A549 (cell line): ENCODE measurements around the gene IPO9. TPM values are rescaled to one million over a fixed set of nuclear protein-coding genes. Genes with fewer than 3 reads are reported as not detected.

Source experiments
- ATAC-seq, 2 experiments: fragments of 200-7000 bp in 1 of 2; fragments of >200 bp in 1 of 2; cut with Nextera tagmentation in 1 of 2; cut with Tn5 transposase in 1 of 2; 3 replicates each; pipeline versions ENCODE4 v1.8.0 to v1.9.1; 2018 to 2020; ENCODE audit warnings: mild to moderate bottlenecking in 1 of 2, moderate library complexity in 1 of 2
- CTCF ChIA-PET: fragments of 300-600 bp; sonication (Branson Sonifier 250); formaldehyde crosslinking; extraction: SDS; loops from one replicate; lab custom pipeline; 2021; ENCODE audit warnings: antibody characterized with exemption, inconsistent platforms; lab: Yijun Ruan, JAX
- POLR2A ChIA-PET: fragments of 350-600 bp; formaldehyde crosslinking; extraction: SDS; loops from one replicate; lab custom pipeline; 2021; ENCODE audit warnings: antibody characterized with exemption, inconsistent platforms; lab: Yijun Ruan, JAX
- DNase-seq, 2 experiments: peaks; one replicate each; pipeline versions ENCODE4 v3.0.0 to v3.0.0-alpha.2; 2011 to 2016; ENCODE audit warnings: low read depth in 1 of 2, low spot score in 1 of 2
- FAIRE-seq: peaks from 2 replicates; lab custom pipeline; 2011; peaks lifted over from hg19 to GRCh38; lab: Jason Lieb, UNC
- H3K27ac ChIP-seq, 2 experiments: fragments of >200 bp; sonication (Bioruptor Twin); formaldehyde crosslinking; 3 replicates each; pipeline ENCODE4 v1.5.1; 2016 to 2017
- H3K4me1 ChIP-seq: fragments of >200 bp; sonication (Bioruptor Twin); formaldehyde crosslinking; 3 replicates; pipeline ENCODE4 v1.6.1; 2016
- H3K4me2 ChIP-seq: fragments of >200 bp; sonication (Bioruptor Twin); formaldehyde crosslinking; 3 replicates; pipeline ENCODE4 v1.6.1; 2016
- H3K4me3 ChIP-seq: fragments of >200 bp; sonication (Bioruptor Twin); formaldehyde crosslinking; 3 replicates; pipeline ENCODE4 v1.5.1; 2016
- H3K9me3 ChIP-seq: fragments of >200 bp; sonication (Bioruptor Twin); formaldehyde crosslinking; 3 replicates; pipeline ENCODE4 v1.6.1; 2016
- CBX8 ChIP-seq: fragments of 200-600 bp; sonication (generic); IDR thresholded peaks from 2 replicates; pipeline ENCODE4 v1.6.1; 2016
- CEBPB ChIP-seq, 2 experiments: fragments of >200 bp in 1 of 2; sonication (Bioruptor Twin) in 1 of 2; formaldehyde crosslinking in 1 of 2; IDR thresholded peaks; 2 replicates each; pipeline ENCODE4 v1.6.1; 2012 to 2016
- CHD4 ChIP-seq: fragments of 200-600 bp; sonication (generic); IDR thresholded peaks from 2 replicates; pipeline ENCODE4 v1.6.1; 2016; ENCODE audit warnings: antibody characterized with exemption, mild to moderate bottlenecking, borderline replicate concordance
- EHF ChIP-seq: fragments of 250-450 bp; sonication (Bioruptor Pico); IDR thresholded peaks from 2 replicates; pipeline ENCODE4 v1.5.0; 2020; ENCODE audit warnings: mild to moderate bottlenecking
- EP300 ChIP-seq, 2 experiments: fragments of >200 bp; sonication (Bioruptor Twin); formaldehyde crosslinking; IDR thresholded peaks; 2 replicates in 1 of 2; 3 replicates in 1 of 2; pipeline ENCODE4 v1.6.1; 2016 to 2017
- FOSB ChIP-seq: fragments of 250-450 bp; sonication (Bioruptor Pico); IDR thresholded peaks from 2 replicates; pipeline ENCODE4 v1.5.0; 2020; ENCODE audit warnings: mild to moderate bottlenecking, moderate library complexity
- FOXS1 ChIP-seq: fragments of 250-450 bp; sonication (Bioruptor Pico); IDR thresholded peaks from 2 replicates; pipeline ENCODE4 v1.5.0; 2020; ENCODE audit warnings: mild to moderate bottlenecking, moderate library complexity
- HDAC2 ChIP-seq: fragments of 200-600 bp; sonication (generic); IDR thresholded peaks from 2 replicates; pipeline ENCODE4 v1.6.1; 2016
- HOXA7 ChIP-seq: fragments of 250-450 bp; sonication (Bioruptor Pico); IDR thresholded peaks from 2 replicates; pipeline ENCODE4 v1.5.0; 2020; ENCODE audit warnings: mild to moderate bottlenecking, moderate library complexity
- HOXB5 ChIP-seq: fragments of 250-450 bp; sonication (Bioruptor Pico); IDR thresholded peaks from 2 replicates; pipeline ENCODE4 v1.5.0; 2020; ENCODE audit warnings: mild to moderate bottlenecking, moderate library complexity
- JUN ChIP-seq, 2 experiments: fragments of >200 bp; sonication (Bioruptor Twin); formaldehyde crosslinking; IDR thresholded peaks; 2 replicates in 1 of 2; 3 replicates in 1 of 2; pipeline ENCODE4 v1.6.1; 2016 to 2017
- KDM1A ChIP-seq: fragments of 200-600 bp; sonication (generic); IDR thresholded peaks from 2 replicates; pipeline ENCODE4 v1.6.1; 2016; ENCODE audit warnings: low read depth, mild to moderate bottlenecking
- KDM5A ChIP-seq: fragments of 200-600 bp; sonication (generic); IDR thresholded peaks from 2 replicates; pipeline ENCODE4 v1.6.1; 2016; ENCODE audit warnings: antibody characterized with exemption, mild to moderate bottlenecking
- NFE2L2 ChIP-seq: fragments of 150-350 bp; conservative IDR thresholded peaks from 2 replicates; pipeline ENCODE4 v1.6.1; 2014; ENCODE audit warnings: low read length
- NR3C1 ChIP-seq: fragments of >200 bp; sonication (Bioruptor Twin); formaldehyde crosslinking; IDR thresholded peaks from 3 replicates; pipeline ENCODE4 v1.6.1; 2017
- PHF8 ChIP-seq: fragments of 200-600 bp; sonication (generic); IDR thresholded peaks from 2 replicates; pipeline ENCODE4 v1.6.1; 2016; ENCODE audit warnings: low read depth, mild to moderate bottlenecking, antibody characterized with exemption, moderate library complexity, borderline replicate concordance
- POLR2AphosphoS2 ChIP-seq: conservative IDR thresholded peaks from 2 replicates; pipeline ENCODE4 v1.6.1; 2012; ENCODE audit warnings: low read length, improper control_type of control experiment, inconsistent platforms
- RARB ChIP-seq: fragments of 250-450 bp; sonication (Bioruptor Pico); IDR thresholded peaks from 2 replicates; pipeline ENCODE4 v1.8.0; 2021; ENCODE audit warnings: mild to moderate bottlenecking, moderate library complexity
- RCOR1 ChIP-seq: fragments of 150-350 bp; IDR thresholded peaks from 2 replicates; pipeline ENCODE4 v1.6.1; 2014; ENCODE audit warnings: antibody characterized with exemption, low read length, low read depth
- TFCP2L1 ChIP-seq: fragments of 250-450 bp; sonication (Bioruptor Pico); IDR thresholded peaks from 2 replicates; pipeline ENCODE4 v1.5.0; 2021; ENCODE audit warnings: mild to moderate bottlenecking
- ZC3H11A ChIP-seq: fragments of 450-650 bp; IDR thresholded peaks from 2 replicates; pipeline ENCODE4 v1.6.1; 2014; ENCODE audit warnings: antibody characterized with exemption, mild to moderate bottlenecking
- WGBS: methylation state at CpG from one replicate; pipeline ENCODE4 v1.1.6; 2017; ENCODE audit errors: missing lambda C conversion rate; 5-methylcytosine and 5-hydroxymethylcytosine counted together
- polyA plus RNA-seq, 4 experiments: library from polyadenylated mRNA; depleted of rRNA in 3 of 4; stranded (reverse); fragments of >200 nt; fragmentation: RNase III in 1 of 4; extraction: RNeasy Plus Mini Kit Qiagen cat#74134 plus additional on column Dnase treatment in 1 of 4; gene quantifications; 2 replicates in 3 of 4; 3 replicates in 1 of 4; pipeline ENCODE4 v1.2.3, GENCODE V29; 2011 to 2017
- TF ChIP-seq, protein P1 (sequence below): fragments of >200 bp; sonication (Bioruptor Twin); formaldehyde crosslinking; IDR thresholded peaks from 3 replicates; pipeline ENCODE4 v1.6.1; 2016
- TF ChIP-seq, protein P2 (sequence below): fragments of 150-350 bp; IDR thresholded peaks from 2 replicates; pipeline ENCODE4 v1.6.1; 2014; ENCODE audit warnings: low read depth, mild to moderate bottlenecking, low read length
- TF ChIP-seq, protein P3 (sequence below): fragments of >200 bp; sonication (Bioruptor Twin); formaldehyde crosslinking; IDR thresholded peaks from 3 replicates; pipeline ENCODE4 v1.5.1; 2016
- TF ChIP-seq, protein P4 (sequence below): IDR thresholded peaks from 2 replicates; pipeline ENCODE4 v1.6.1; 2012; ENCODE audit warnings: low read depth, borderline replicate concordance

Gene IPO9
- polyA plus RNA-seq, 2 of the 4 experiments (the other 2 are of a cell fraction) = 40.1 to 77.5 TPM

DNA sequence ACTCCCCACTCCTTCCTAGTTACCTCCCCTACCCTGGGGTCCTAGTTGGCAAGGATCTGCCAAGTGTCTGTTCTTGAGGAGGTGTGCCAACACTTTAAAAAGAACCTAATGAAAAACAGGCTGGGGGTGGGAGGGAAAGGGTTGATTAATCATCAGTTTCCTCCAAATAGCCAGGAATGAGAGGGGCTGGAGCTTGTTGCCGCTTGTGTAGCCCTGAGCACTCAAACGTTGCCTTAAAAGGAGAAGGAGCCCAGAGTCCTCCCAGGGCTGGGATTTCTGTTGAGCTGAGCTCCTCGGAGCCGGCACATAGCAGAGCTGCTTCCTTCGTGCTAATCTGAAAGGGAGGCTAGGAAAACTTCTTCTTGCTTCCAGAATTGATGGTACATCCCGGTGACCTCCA is 75.6 kb downstream of the IPO9 start (continued):
- TF ChIP-seq, protein P1, sequence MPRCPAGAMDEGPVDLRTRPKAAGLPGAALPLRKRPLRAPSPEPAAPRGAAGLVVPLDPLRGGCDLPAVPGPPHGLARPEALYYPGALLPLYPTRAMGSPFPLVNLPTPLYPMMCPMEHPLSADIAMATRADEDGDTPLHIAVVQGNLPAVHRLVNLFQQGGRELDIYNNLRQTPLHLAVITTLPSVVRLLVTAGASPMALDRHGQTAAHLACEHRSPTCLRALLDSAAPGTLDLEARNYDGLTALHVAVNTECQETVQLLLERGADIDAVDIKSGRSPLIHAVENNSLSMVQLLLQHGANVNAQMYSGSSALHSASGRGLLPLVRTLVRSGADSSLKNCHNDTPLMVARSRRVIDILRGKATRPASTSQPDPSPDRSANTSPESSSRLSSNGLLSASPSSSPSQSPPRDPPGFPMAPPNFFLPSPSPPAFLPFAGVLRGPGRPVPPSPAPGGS = no peak
- no peak for TF ChIP-seq HOXA7 (CRISPR knock-in tag)
- TF ChIP-seq, protein P2, sequence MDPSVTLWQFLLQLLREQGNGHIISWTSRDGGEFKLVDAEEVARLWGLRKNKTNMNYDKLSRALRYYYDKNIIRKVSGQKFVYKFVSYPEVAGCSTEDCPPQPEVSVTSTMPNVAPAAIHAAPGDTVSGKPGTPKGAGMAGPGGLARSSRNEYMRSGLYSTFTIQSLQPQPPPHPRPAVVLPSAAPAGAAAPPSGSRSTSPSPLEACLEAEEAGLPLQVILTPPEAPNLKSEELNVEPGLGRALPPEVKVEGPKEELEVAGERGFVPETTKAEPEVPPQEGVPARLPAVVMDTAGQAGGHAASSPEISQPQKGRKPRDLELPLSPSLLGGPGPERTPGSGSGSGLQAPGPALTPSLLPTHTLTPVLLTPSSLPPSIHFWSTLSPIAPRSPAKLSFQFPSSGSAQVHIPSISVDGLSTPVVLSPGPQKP = no peak
- TF ChIP-seq, all 56 proteins: peak for 0

DNA sequence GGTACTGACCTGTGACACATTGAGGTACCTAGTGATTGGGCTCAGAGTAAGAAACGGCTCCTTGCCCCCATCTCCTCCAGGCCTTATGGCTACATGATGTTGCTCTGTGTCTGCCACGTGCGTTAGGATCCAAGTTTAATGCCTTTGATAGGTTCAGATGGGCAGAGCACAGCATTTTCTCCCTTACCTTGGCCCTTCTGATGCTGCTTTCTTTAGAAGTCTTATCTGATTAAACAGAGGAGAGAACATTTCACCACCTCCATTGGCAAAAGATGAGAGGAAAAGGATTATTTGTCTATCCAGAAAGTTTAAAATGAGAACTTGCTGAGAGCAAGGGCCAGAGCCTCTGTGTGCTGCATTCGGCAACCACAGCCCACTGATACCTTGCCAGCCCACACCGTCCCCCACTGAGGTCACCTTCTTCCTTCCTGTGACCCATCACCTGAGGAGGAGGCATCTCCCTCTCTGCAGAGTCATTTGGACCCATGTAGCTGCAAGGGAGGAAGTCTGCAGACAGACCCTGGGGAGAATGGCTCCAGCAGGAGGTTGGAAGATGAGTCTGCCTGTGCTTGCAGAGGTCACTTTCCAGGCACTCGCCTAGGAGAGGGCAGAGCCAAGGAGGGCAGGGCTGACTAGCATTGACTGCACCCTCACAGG is 76.4 kb downstream of the IPO9 start:
- POLR2A ChIA-PET = interaction anchor here (1.7 kb wide), 1 partner anchor 11 kb away, joined by 4 read pairs; no protein-coding TSS in a partner anchor

DNA sequence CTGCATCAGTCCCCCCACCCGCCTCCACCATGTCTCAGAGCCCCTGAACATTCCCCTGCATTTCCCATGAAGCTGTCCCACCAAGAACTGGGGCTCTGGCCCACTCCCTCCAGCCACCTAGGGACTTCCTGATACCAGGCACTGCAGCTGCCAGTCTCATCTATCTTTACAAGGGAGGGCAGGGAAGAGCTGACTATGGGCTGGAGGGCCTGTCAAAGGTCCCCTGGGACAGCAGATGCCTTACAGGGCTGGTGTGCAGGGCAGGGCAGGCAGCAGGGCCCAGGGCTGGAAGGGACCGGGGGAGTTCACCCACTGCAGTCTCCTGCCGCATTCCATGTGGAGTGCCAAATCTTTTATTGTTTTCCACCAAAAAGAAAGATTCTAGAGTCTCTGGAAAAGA is 77.4 kb downstream of the IPO9 start:
- POLR2A ChIA-PET = interaction anchor here (1.7 kb wide), 1 partner anchor 10 kb away, joined by 4 read pairs; no protein-coding TSS in a partner anchor
- FAIRE-seq = no peak

More for the DNA sequence above, 76.4 kb downstream of the IPO9 start:
- TF ChIP-seq NR3C1 (no peak), ZC3H11A (no peak), RCOR1 (no peak), HDAC2 (no peak), TFCP2L1 (CRISPR knock-in tag) (no peak), EHF (no peak)
- TF ChIP-seq, protein P3, sequence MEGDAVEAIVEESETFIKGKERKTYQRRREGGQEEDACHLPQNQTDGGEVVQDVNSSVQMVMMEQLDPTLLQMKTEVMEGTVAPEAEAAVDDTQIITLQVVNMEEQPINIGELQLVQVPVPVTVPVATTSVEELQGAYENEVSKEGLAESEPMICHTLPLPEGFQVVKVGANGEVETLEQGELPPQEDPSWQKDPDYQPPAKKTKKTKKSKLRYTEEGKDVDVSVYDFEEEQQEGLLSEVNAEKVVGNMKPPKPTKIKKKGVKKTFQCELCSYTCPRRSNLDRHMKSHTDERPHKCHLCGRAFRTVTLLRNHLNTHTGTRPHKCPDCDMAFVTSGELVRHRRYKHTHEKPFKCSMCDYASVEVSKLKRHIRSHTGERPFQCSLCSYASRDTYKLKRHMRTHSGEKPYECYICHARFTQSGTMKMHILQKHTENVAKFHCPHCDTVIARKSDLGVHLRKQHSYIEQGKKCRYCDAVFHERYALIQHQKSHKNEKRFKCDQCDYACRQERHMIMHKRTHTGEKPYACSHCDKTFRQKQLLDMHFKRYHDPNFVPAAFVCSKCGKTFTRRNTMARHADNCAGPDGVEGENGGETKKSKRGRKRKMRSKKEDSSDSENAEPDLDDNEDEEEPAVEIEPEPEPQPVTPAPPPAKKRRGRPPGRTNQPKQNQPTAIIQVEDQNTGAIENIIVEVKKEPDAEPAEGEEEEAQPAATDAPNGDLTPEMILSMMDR = no peak
- DNase-seq = no peak
- H3K4me2 ChIP-seq = no peak overlapping the region
- H3K4me1 ChIP-seq = no peaks in the 10 kb centered on the region
- no peak for FAIRE-seq
- H3K9me3 ChIP-seq = no peaks in the 10 kb centered on the region
- ATAC-seq = no peak
- no peak overlapping the region for H3K27ac ChIP-seq
- H3K4me3 ChIP-seq = no peak overlapping the region
- CTCF ChIA-PET = interaction anchor here (1.0 to 20.2 kb wide), 3 partner anchors 13 to 71 kb away, joined by 3 to 855 read pairs (median 303); partner anchors contain the start of genes RNPEP and SHISA4
- WGBS = 70% methylated on average over 6 of the region's 6 CpGs

More for the DNA sequence above, 77.4 kb downstream of the IPO9 start:
- Histone ChIP-seq H3K4me2 (no peak overlapping the region), H3K4me1 (no peaks in the 10 kb centered on the region), H3K9me3 (no peaks in the 10 kb centered on the region), H3K27ac (no peak overlapping the region), H3K4me3 (no peak overlapping the region)
- 74% methylated on average over 3 of the region's 3 CpGs for WGBS
- CTCF ChIA-PET = interaction anchor here (1.0 to 20.2 kb wide), 2 partner anchors 14 to 66 kb away, joined by 3 to 303 read pairs; partner anchors contain the start of gene SHISA4
- DNase-seq (no peak), ATAC-seq (no peak)
- TF ChIP-seq HOXB5 (no peak), NFE2L2 (no peak), KDM5A (no peak), FOXS1 (CRISPR knock-in tag) (no peak), POLR2AphosphoS2 (no peak), ZC3H11A (no peak), CEBPB (IDR thresholded peaks at IDR 0.05) (no peak), RARB (CRISPR knock-in tag) (no peak), EP300 (IDR thresholded peaks at IDR 0.05) (no peak), CHD4 (no peak), FOSB (no peak), KDM1A (no peak), PHF8 (no peak), JUN (IDR thresholded peaks at IDR 0.05) (no peak), CBX8 (no peak)
- TF ChIP-seq, protein P1 = no peak
- TF ChIP-seq, protein P4, sequence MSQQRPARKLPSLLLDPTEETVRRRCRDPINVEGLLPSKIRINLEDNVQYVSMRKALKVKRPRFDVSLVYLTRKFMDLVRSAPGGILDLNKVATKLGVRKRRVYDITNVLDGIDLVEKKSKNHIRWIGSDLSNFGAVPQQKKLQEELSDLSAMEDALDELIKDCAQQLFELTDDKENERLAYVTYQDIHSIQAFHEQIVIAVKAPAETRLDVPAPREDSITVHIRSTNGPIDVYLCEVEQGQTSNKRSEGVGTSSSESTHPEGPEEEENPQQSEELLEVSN = no peak
